Spleen (tissue), 11 donors: ENCODE measurements around the gene SH3D19. TPM values are rescaled to one million over a fixed set of nuclear protein-coding genes. Genes with fewer than 3 reads are reported as not detected.

Source experiments
- DNase-seq: peaks from one replicate; pipeline ENCODE4 v3.0.0-alpha.2; 2020
- H3K27ac ChIP-seq, 8 donors: fragments of 200-600 bp; sonication (generic) in 7 of 8; 1 replicate in 4 of 8; 2 replicates in 4 of 8; pipeline versions ENCODE4 v1.5.0 to v1.8.0; 2016 to 2021; ENCODE audit warnings: inconsistent platforms in 4 of 8, mild to moderate bottlenecking in 4 of 8, moderate library complexity in 1 of 8
- H3K27me3 ChIP-seq, 7 donors: fragments of 200-600 bp; sonication (generic) in 6 of 7; replicated peaks in 1 of 7; 1 replicate in 4 of 7; 2 replicates in 3 of 7; pipeline versions ENCODE4 v1.5.0 to v1.8.0; 2016 to 2021; ENCODE audit warnings: inconsistent platforms in 3 of 7, mild to moderate bottlenecking in 1 of 7
- H3K36me3 ChIP-seq, 6 donors: fragments of 200-600 bp; sonication (generic) in 5 of 6; 1 replicate in 4 of 6; 2 replicates in 2 of 6; pipeline versions ENCODE4 v1.5.0 to v1.8.0; 2016 to 2021; ENCODE audit warnings: inconsistent platforms in 2 of 6
- H3K4me1 ChIP-seq, 6 donors: fragments of 200-600 bp; sonication (generic) in 5 of 6; 1 replicate in 3 of 6; 2 replicates in 3 of 6; pipeline versions ENCODE4 v1.5.0 to v1.8.0; 2016 to 2021; ENCODE audit warnings: inconsistent platforms in 3 of 6
- H3K4me3 ChIP-seq, 8 donors: fragments of 200-600 bp; sonication (generic) in 7 of 8; 1 replicate in 4 of 8; 2 replicates in 4 of 8; pipeline versions ENCODE4 v1.5.0 to v1.8.0; 2016 to 2021; ENCODE audit warnings: inconsistent platforms in 4 of 8, mild to moderate bottlenecking in 4 of 8, moderate library complexity in 2 of 8
- H3K9me3 ChIP-seq, 8 donors: fragments of 200-600 bp; sonication (generic) in 7 of 8; 1 replicate in 4 of 8; 2 replicates in 4 of 8; pipeline versions ENCODE4 v1.5.0 to v1.8.0; 2016 to 2021; ENCODE audit warnings: inconsistent platforms in 4 of 8
- POLR2A ChIP-seq, 3 donors: fragments of 450-650 bp; IDR thresholded peaks; one replicate each; pipeline ENCODE4 v1.5.1; 2017; ENCODE audit warnings: antibody characterized with exemption in 3 of 3, mild to moderate bottlenecking in 1 of 3
- POLR2AphosphoS5 ChIP-seq, 3 donors: sonication (generic); formaldehyde crosslinking; IDR thresholded peaks; one replicate each; pipeline ENCODE4 v1.5.1; 2017; ENCODE audit warnings: antibody characterized with exemption in 3 of 3
- whole genome bisulfite sequencing, 5 donors: extraction: QIAGEN DNeasy Blood & Tissue Kit in 3 of 5; methylation state at CpG; one replicate each; pipeline versions ENCODE4 v1.1.5 to v1.1.7; 2013 to 2018; 5-methylcytosine and 5-hydroxymethylcytosine counted together
- intact Hi-C: fragments of 100-400 bp; cut with DNase I; formaldehyde crosslinking; loops from one replicate; pipeline ENCODE4 v1.15.0; 2023; ENCODE audit warnings: low total_unique reads
- polyA plus RNA-seq, 3 donors: library from polyadenylated mRNA; stranded (reverse); fragments of 200-250 nt; gene quantifications; one replicate each; pipeline ENCODE4 v1.2.1, GENCODE V29; 2013
- total RNA-seq, 7 donors: library from RNA; depleted of rRNA in 3 of 7; stranded (reverse); fragments of >200 nt in 3 of 7; fragmentation: NEBNext Ultra II Directional in 4 of 7; extraction: Animal tissue kit (Norgen Biotek cat#: 25700) in 4 of 7; gene quantifications; one replicate each; pipeline versions ENCODE4 v1.1.0 to v1.2.1, GENCODE V29; 2016 to 2021
- TF ChIP-seq, protein P1 (sequence below), 11 experiments: fragments of 200-600 bp in 7 of 11; fragments of 450-650 bp in 4 of 11; sonication (generic) in 4 of 11; IDR thresholded peaks in 8 of 11; conservative IDR thresholded peaks in 3 of 11; 1 replicate in 7 of 11; 2 replicates in 4 of 11; pipeline versions ENCODE4 v1.4.0 to v1.8.0; 2016 to 2021; ENCODE audit warnings: antibody characterized with exemption in 11 of 11, inconsistent platforms in 4 of 11, mild to moderate bottlenecking in 1 of 11
- donor health status: healthy with polysubstance abuse.
- donor health status: DM: no; HTN: no; CAD: no; lungs with moderate emphysema.
- donor health status: DM: no; HTN: no; CAD: no.
- donor health status: Bipolar disorder and iron deficiency.
- donor health status: healthy.
- donor health status: DM: no; HTN: no; CAD: no.
- donor health status: DM: yes; HTN: yes; CAD: no.

The SH3D19 gene
- total and polyA plus RNA-seq, 10 donors, result 3.0 to 33.3 (median 14.7) TPM

DNA sequence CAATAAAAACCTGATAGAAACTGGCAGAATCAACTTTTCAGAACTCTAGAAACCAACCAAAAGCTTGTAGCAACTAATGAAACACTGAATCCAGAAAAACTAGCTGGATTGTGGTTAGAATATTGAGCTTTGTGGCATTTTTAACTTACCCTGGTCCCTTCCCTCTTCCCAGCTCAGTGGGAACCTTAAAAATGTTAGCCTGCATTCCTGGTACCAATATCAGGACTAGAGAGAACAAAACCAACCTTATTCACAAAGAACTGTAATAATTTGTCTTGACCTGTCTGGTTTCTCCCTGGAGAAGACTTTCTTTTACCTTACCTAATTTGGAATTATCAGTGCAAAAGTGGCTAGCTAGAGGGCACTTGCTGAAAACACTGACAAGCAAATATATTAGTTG is 21.2 kb downstream of the SH3D19 start:
- Histone ChIP-seq H3K4me3 (no peak overlapping the region), H3K4me1 (no peaks in the 10 kb centered on the region), H3K27ac (no peak overlapping the region), H3K27me3 (no peaks in the 10 kb centered on the region), H3K36me3 (no peaks in the 10 kb centered on the region), H3K9me3 (no peaks in the 10 kb centered on the region)
- TF ChIP-seq POLR2AphosphoS5 (IDR thresholded peaks at IDR 0.05), result no peak
- TF ChIP-seq POLR2A (IDR thresholded peaks at IDR 0.05), result no peak
- TF ChIP-seq, protein P1, sequence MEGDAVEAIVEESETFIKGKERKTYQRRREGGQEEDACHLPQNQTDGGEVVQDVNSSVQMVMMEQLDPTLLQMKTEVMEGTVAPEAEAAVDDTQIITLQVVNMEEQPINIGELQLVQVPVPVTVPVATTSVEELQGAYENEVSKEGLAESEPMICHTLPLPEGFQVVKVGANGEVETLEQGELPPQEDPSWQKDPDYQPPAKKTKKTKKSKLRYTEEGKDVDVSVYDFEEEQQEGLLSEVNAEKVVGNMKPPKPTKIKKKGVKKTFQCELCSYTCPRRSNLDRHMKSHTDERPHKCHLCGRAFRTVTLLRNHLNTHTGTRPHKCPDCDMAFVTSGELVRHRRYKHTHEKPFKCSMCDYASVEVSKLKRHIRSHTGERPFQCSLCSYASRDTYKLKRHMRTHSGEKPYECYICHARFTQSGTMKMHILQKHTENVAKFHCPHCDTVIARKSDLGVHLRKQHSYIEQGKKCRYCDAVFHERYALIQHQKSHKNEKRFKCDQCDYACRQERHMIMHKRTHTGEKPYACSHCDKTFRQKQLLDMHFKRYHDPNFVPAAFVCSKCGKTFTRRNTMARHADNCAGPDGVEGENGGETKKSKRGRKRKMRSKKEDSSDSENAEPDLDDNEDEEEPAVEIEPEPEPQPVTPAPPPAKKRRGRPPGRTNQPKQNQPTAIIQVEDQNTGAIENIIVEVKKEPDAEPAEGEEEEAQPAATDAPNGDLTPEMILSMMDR (IDR thresholded peaks at IDR 0.05 in 8 of 11, conservative IDR thresholded peaks at IDR 0.05 in 3 of 11), result no peak
- intact Hi-C loops, result no loop called here
- no peak for DNase-seq

DNA sequence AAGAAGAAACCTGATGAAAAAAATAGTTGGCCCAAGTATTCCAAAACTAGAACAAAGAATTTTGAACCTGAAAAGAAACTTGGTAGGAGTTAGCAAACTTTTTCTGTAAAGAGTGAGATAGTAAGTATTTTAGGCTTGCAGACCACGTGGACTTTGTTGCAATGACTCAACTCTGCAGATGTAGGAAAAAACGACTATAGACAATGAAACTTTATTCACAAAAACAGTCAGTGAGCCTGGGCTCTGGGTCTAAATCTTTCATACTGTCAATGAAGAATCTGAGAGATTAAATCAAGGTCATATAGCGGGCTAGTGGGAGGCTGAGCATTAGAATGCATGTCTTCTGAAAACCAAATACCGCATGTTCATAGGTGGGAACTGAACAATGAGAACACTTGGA is 23.0 kb downstream of the SH3D19 start:
- H3K27me3 ChIP-seq, result no peaks in the 10 kb centered on the region
- no peaks in the 10 kb centered on the region for H3K9me3 ChIP-seq
- no peaks in the 10 kb centered on the region for H3K4me1 ChIP-seq
- intact Hi-C loops, result no loop called here
- DNase-seq, result no peak
- 81 to 86% (median 82%) methylated on average over 4 of the region's 4 CpGs for WGBS, 5 donors
- no peak overlapping the region for H3K4me3 ChIP-seq
- no peak for TF ChIP-seq POLR2A (IDR thresholded peaks at IDR 0.05)
- H3K36me3 ChIP-seq, result no peaks in the 10 kb centered on the region
- H3K27ac ChIP-seq, result no peak overlapping the region

DNA sequence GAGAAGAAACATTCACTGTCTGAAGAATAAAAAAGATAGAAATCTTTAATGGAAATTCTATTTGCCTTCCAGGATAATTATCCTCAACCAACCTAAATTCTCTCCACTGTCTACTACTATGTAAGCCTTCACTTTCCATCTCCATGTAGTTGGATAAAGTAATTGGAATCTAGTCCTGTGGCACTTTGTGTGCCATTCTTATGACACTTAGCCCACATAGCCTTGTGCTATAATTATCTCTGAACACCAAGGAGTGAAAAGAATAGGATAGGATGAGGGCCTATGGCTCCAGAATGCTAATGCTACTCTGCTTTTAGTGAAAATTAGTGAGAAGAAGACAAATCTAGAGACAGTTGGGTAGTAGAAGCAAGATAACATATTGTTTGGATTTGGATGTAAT is 28.2 kb downstream of the SH3D19 start:
- no peak for DNase-seq
- TF ChIP-seq POLR2A (IDR thresholded peaks at IDR 0.05), result no peak
- no peak for TF ChIP-seq POLR2AphosphoS5 (IDR thresholded peaks at IDR 0.05)
- TF ChIP-seq, protein P1 (IDR thresholded peaks at IDR 0.05 in 8 of 11, conservative IDR thresholded peaks at IDR 0.05 in 3 of 11), result no peak
- H3K27me3 ChIP-seq, result no peaks in the 10 kb centered on the region
- no peak overlapping the region for H3K4me3 ChIP-seq
- no peaks in the 10 kb centered on the region for H3K36me3 ChIP-seq
- H3K27ac ChIP-seq, result no peak overlapping the region
- intact Hi-C loops, result no loop called here
- no peaks in the 10 kb centered on the region for H3K9me3 ChIP-seq
- H3K4me1 ChIP-seq, result no peaks in the 10 kb centered on the region

DNA sequence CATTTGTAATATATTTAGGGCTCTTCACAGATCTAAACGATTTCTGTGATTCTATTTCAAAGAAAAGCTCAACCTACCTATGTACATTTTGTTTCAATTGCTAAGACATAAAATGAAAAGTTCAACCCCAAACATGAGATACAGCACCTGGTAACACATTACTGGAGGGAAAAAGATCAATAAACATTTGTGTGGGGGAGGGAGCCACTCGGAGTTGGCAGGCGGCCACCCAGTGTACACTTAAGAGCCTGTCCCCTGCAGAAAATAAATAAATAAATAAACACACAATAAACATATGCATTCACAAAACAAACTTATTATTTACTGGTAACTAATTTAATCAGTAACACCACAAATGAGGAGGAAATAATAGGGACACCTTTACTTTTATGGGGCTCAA is 29.2 kb downstream of the SH3D19 start:
- Histone ChIP-seq H3K4me1 (no peaks in the 10 kb centered on the region), H3K27me3 (no peaks in the 10 kb centered on the region), H3K9me3 (no peaks in the 10 kb centered on the region), H3K4me3 (no peak overlapping the region), H3K36me3 (no peaks in the 10 kb centered on the region), H3K27ac (no peak overlapping the region)
- TF ChIP-seq, protein P1 (IDR thresholded peaks at IDR 0.05 in 8 of 11, conservative IDR thresholded peaks at IDR 0.05 in 3 of 11), result no peak
- TF ChIP-seq POLR2A (IDR thresholded peaks at IDR 0.05) (no peak), POLR2AphosphoS5 (IDR thresholded peaks at IDR 0.05) (no peak)
- WGBS, 5 donors, result 66 to 82% (median 74%) methylated on average over 3 of the region's 3 CpGs
- DNase-seq, result no peak
- intact Hi-C loops, result no loop called here

DNA sequence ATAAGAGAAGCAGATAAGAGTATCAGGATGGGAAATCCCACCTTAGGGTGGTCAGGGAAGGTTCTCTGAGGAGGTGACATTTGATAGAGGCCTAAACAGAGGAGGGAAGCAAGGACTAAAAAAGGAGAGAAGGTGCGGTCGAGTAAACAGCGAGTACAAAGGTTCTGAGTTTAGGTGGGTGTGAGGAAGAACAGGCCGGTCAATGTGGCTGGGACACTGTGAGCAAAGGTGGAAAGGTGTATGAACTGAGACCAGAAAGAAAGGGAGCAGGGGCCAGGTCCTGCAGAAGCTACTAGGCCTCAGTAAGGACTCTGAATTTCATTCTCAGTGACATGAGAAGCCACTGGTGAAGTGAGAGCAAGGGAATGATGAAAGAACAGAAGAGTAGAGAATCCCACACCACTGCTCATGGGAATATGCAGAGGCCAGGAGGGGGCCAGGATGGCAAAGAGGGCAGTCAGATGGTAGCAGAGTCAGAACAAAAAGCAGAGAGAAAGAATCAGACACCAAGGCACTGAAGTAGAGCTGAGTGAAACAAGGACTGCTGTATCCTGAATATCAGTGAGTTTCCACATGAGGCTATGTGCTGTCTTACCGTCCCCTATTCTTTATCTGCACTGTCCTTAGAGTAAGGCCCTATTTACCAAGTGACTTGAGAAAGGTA is 30.4 kb downstream of the SH3D19 start:
- no peaks in the 10 kb centered on the region for H3K36me3 ChIP-seq
- no peaks in the 10 kb centered on the region for H3K9me3 ChIP-seq
- no peak overlapping the region for H3K4me3 ChIP-seq
- no peaks in the 10 kb centered on the region for H3K4me1 ChIP-seq
- no peak for TF ChIP-seq POLR2AphosphoS5 (IDR thresholded peaks at IDR 0.05)
- no peak for TF ChIP-seq POLR2A (IDR thresholded peaks at IDR 0.05)
- TF ChIP-seq, protein P1 (IDR thresholded peaks at IDR 0.05 in 8 of 11, conservative IDR thresholded peaks at IDR 0.05 in 3 of 11), result no peak
- intact Hi-C loops, result no loop called here
- no peak overlapping the region for H3K27ac ChIP-seq
- H3K27me3 ChIP-seq, result no peaks in the 10 kb centered on the region
- 90 to 97% (median 93%) methylated on average over 5 of the region's 5 CpGs for WGBS, 5 donors
- no peak for DNase-seq
